Measurements from ENCODE around the gene DAGLB. TPM values are rescaled to one million over a fixed set of nuclear protein-coding genes. Genes with fewer than 3 reads are reported as not detected.
A peak's percentile ranks its signal among the peaks of the same experiment; 100 is the strongest.

DAGLB gene
- total and polyA plus RNA-seq, 2 of the 4 experiments (the other 2 are of a cell fraction), result 23.4 to 33.5 TPM

DNA sequence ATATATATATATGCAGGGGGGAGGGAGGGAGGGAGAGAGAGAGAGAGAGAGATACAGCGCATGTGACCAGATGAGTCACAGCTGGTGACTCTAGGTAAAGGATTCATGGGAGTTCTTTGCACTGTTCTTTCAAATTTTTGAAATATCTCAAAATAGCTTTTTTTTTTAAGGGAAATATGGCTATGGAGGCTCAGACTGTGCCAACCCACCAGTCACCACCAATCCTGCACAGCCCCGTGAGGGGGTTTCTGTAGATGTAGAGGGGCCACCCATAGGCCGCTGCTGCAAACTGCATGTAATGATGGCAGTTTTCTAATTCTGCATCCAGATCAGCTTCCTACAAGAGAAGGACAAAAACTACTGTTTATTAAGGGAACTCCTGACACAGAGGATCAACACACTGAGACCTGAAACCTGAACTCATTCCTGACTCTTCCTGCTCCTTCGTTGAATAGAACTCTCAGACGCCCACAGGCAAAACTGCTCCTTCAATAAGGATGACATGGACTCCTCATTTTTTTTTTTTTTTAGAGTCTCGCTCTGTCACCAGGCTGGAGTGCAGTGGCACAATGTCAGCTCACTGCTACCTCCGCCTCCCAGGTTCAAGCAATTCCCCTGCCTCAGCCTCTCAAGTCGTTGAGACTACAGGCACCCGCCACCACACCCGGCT is 17.3 kb downstream of the DAGLB start:
- ChIA-PET CTCF (no interaction called here), POLR2A (ENCODE audit: unreplicated experiment) (no interaction called here)
- Histone ChIP-seq H2BK15ac (ENCODE audit: low read depth, low read length) (no peak overlapping the region), H3K18ac (ENCODE audit: low read depth, low read length) (peak overlapping the region; percentile 28; the same call in 1 of the 2 replicates), H2AFZ (replicated peaks; ENCODE audit: low read length, poor library complexity) (no peak overlapping the region), H2BK5ac (ENCODE audit: low read depth, low read length, poor library complexity, severe bottlenecking) (peak overlapping the region; percentile 70), H4K5ac (ENCODE audit: low read depth, low read length) (peak overlapping the region; percentile 60; the same call in 1 of the 2 replicates), H3K36me3 (ENCODE audit: control insufficient read depth, insufficient read depth, low read length) (peaks cover 40% of the 10 kb centered on the region), H4K91ac (ENCODE audit: insufficient read depth, low read depth, low read length) (no peak overlapping the region), H2AK5ac (ENCODE audit: low read depth, low read length) (no peak overlapping the region; the same call in 1 of the 2 replicates), H3K9ac (ENCODE audit: low read depth, low read length) (0 out of 2 replicates have a peak overlapping the region, but pooled peaks have one; percentile 19), H2AK9ac (replicated peaks; ENCODE audit: low read depth, low read length, poor library complexity) (peak overlapping the region; percentile 66), H3K14ac (replicated peaks; ENCODE audit: low read depth, low read length) (no peak overlapping the region; the same call in 1 of the 2 replicates), H3K9me1 (ENCODE audit: insufficient read depth, low read length) (no peaks in the 10 kb centered on the region), H2BK120ac (ENCODE audit: low read depth, low read length) (peak overlapping the region; percentile 5; the same call in 1 of the 2 replicates), H3K4me2 (ENCODE audit: low read depth, low read length) (peak overlapping the region; percentile 57; the same call in 1 of the 2 replicates), H3K4ac (ENCODE audit: low read depth, low read length) (peak overlapping the region; percentile 28), H3K4me3 (ENCODE audit: insufficient read depth, low read depth, low read length) (no peak overlapping the region), H4K8ac (ENCODE audit: low read depth in 2 of 2, low read length in 2 of 2) (peak overlapping the region in 1 of 2 experiments; percentile 51; a peak in 1 of 4 replicates), H3K4me1 (ENCODE audit: control insufficient read depth, insufficient read depth, low read length) (peaks cover 5% of the 10 kb centered on the region; the same call in 1 of the 2 replicates), H2BK20ac (ENCODE audit: low read depth, low read length) (0 out of 2 replicates have a peak overlapping the region, but pooled peaks have one; percentile 0), H4K20me1 (ENCODE audit: insufficient read depth, low read length) (no peaks in the 10 kb centered on the region; the same call in 1 of the 2 replicates), H3K27me3 (ENCODE audit: control insufficient read depth, insufficient read depth, low read length) (no peaks in the 10 kb centered on the region), H3K79me1 (ENCODE audit: low read depth in 1 of 2, low read length in 2 of 2) (peaks cover 48 to 58% of the 10 kb centered on the region in 2 experiments), H3K56ac (ENCODE audit: extremely low read depth, insufficient read depth, low read length) (no peak overlapping the region), H3K9me3 (ENCODE audit: control insufficient read depth, insufficient read depth, low read length) (no peaks in the 10 kb centered on the region), H3K23ac (ENCODE audit: low read depth, low read length) (no peak overlapping the region; the same call in 1 of the 2 replicates), H3K27ac (ENCODE audit: insufficient read depth, low read length) (peak overlapping the region; percentile 78; the same call in 1 of the 2 replicates)
- 78% methylated on average over 3 of the region's 10 CpGs; no CpG with 5 or more reads in 1 of the 2 experiments for WGBS, 2 experiments (ENCODE audit: extremely low coverage in 2 of 2, insufficient read length in 1 of 2)
- peak; percentile 80 for DNase-seq
- intact Hi-C loops (cut with micrococcal nuclease) (loop anchor here (10.0 kb wide), 1 partner anchor 276 kb away; no protein-coding TSS in a partner anchor), dilution Hi-C loops (cut with HindIII; ENCODE audit: low sequenced_read_pairs, unreplicated experiment) (no loop called here), in situ Hi-C loops (cut with MboI; ENCODE audit: low sequenced_read_pairs) (no loop called here)
- ATAC-seq (ENCODE audit: low read depth), result peak; percentile 86
- no TSS peak for BruUV-seq (replicated peaks)
- TF ChIP-seq FOS (IDR thresholded peaks at IDR 0.05; ENCODE audit: low read depth, low read length) (no peak), MXI1 (IDR thresholded peaks at IDR 0.05; ENCODE audit: borderline replicate concordance, low read depth, low read length) (no peak), MAZ (IDR thresholded peaks at IDR 0.05; ENCODE audit: borderline replicate concordance, low read depth, low read length) (peak; percentile 63; the same call in 1 of the 2 replicates), MAFK (IDR thresholded peaks at IDR 0.05; ENCODE audit: low read depth, low read length) (no peak), NFE2L2 (IDR thresholded peaks at IDR 0.05; ENCODE audit: low read depth, low read length) (no peak), CEBPB (IDR thresholded peaks at IDR 0.05; ENCODE audit: low read depth, low read length) (no peak), SMC3 (IDR thresholded peaks at IDR 0.05; ENCODE audit: low read depth, low read length) (no peak), BHLHE40 (IDR thresholded peaks at IDR 0.05; ENCODE audit: low read depth, low read length) (peak; percentile 64), CHD1 (IDR thresholded peaks at IDR 0.05; ENCODE audit: low read depth, low read length) (no peak), RCOR1 (IDR thresholded peaks at IDR 0.05; ENCODE audit: insufficient replicate concordance, low read length) (no peak)
- TF ChIP-seq, protein P1, sequence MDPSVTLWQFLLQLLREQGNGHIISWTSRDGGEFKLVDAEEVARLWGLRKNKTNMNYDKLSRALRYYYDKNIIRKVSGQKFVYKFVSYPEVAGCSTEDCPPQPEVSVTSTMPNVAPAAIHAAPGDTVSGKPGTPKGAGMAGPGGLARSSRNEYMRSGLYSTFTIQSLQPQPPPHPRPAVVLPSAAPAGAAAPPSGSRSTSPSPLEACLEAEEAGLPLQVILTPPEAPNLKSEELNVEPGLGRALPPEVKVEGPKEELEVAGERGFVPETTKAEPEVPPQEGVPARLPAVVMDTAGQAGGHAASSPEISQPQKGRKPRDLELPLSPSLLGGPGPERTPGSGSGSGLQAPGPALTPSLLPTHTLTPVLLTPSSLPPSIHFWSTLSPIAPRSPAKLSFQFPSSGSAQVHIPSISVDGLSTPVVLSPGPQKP (IDR thresholded peaks at IDR 0.05; ENCODE audit: borderline replicate concordance, low read depth, low read length), result no peak
- TF ChIP-seq, protein P2, sequence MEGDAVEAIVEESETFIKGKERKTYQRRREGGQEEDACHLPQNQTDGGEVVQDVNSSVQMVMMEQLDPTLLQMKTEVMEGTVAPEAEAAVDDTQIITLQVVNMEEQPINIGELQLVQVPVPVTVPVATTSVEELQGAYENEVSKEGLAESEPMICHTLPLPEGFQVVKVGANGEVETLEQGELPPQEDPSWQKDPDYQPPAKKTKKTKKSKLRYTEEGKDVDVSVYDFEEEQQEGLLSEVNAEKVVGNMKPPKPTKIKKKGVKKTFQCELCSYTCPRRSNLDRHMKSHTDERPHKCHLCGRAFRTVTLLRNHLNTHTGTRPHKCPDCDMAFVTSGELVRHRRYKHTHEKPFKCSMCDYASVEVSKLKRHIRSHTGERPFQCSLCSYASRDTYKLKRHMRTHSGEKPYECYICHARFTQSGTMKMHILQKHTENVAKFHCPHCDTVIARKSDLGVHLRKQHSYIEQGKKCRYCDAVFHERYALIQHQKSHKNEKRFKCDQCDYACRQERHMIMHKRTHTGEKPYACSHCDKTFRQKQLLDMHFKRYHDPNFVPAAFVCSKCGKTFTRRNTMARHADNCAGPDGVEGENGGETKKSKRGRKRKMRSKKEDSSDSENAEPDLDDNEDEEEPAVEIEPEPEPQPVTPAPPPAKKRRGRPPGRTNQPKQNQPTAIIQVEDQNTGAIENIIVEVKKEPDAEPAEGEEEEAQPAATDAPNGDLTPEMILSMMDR (conservative IDR thresholded peaks at IDR 0.05; ENCODE audit: low read depth, low read length), result peak; percentile 17; the same call in 1 of the 2 replicates
- TF ChIP-seq, protein P3, sequence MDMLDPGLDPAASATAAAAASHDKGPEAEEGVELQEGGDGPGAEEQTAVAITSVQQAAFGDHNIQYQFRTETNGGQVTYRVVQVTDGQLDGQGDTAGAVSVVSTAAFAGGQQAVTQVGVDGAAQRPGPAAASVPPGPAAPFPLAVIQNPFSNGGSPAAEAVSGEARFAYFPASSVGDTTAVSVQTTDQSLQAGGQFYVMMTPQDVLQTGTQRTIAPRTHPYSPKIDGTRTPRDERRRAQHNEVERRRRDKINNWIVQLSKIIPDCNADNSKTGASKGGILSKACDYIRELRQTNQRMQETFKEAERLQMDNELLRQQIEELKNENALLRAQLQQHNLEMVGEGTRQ (IDR thresholded peaks at IDR 0.05; ENCODE audit: low read depth, low read length), result peak; percentile 86

Data from IMR-90 (cell line).